Dedifferentiated amniotic fluid mesenchymal stem cell (primary cell): ENCODE data around the gene GPS1.

Experiments
- DNase-seq: peaks from one replicate; pipeline ENCODE4 v3.0.0-alpha.2; 2016; ENCODE audit errors: extremely low spot score

The GPS1 gene

GRCh38 chr17:82090549-82091263, 39.0 kb downstream of the GPS1 start:
- no peak for DNase-seq

DNA sequence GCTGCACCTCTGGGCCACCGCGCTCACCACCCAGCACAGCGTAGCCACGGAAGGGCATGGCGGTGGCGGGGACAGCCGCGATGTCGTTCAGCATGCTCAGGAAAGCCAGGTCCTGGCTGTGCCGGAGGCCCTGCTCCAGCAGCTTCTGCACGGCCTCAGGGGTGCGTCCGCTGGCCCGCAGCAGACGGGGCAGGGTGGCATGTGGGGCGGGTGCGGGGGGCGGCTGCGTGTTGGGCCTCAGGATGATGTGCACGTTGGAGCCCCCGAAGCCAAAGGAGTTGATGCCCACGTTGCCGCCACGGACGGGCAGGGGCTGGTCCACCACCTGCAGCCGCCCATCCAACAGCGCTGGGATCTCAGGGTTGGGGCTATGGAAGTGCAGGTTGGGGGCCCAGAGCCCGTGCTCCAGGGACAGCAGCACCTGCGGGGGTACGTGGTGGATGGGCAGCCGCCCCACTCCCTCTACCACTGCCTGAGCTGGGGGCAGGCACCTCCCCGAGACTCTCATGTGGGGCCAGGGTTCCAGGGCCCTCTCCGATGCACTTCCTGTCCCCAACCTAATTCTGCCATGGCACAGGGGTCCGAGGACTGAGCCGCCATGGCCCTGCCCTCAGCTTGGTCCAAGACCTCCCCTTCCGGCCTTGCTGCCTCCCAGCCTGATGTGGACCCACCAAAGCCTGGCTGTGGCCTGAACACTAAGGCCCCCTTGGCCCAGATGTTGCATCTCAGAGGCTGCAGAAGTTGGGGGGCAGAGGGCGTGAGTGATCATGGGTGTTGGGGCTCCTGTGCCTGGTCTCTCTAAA, 39.8 kb downstream of the GPS1 start:
- no peak for DNase-seq

GRCh38 chr17:82092094-82092586, 40.4 kb downstream of the GPS1 start:
- DNase-seq = no peak

GRCh38 chr17:82092628-82092994, 40.9 kb downstream of the GPS1 start:
- DNase-seq = no peak

- DNase-seq = no peak
These were observed 41.5 kb downstream of the GPS1 start for GRCh38 chr17:82092995-82093751.

GRCh38 chr17:82094931-82095776, 43.5 kb downstream of the GPS1 start:
- no peak for DNase-seq

- DNase-seq = no peak
These were observed 44.3 kb downstream of the GPS1 start for GRCh38 chr17:82095777-82096708.

GRCh38 chr17:82096709-82097183, 45.0 kb downstream of the GPS1 start:
- DNase-seq = no peak

- DNase-seq = peak; percentile 25
These were observed 45.7 kb downstream of the GPS1 start for GRCh38 chr17:82097184-82097918.

- DNase-seq = no peak
These were observed 46.1 kb downstream of the GPS1 start for GRCh38 chr17:82097919-82098168.

GRCh38 chr17:82098169-82098938, 46.7 kb downstream of the GPS1 start, which contains the start of gene FASN:
Gene FASN (minus strand): TSS chr17:82098236. CDS start chr17:82096445, 1,791 bp downstream.
- peak; percentile 90 for DNase-seq

GRCh38 chr17:82098939-82099763, 47.5 kb downstream of the GPS1 start:
- DNase-seq = no peak

- DNase-seq = no peak
These were observed 49.0 kb downstream of the GPS1 start for GRCh38 chr17:82100502-82101298.

DNA sequence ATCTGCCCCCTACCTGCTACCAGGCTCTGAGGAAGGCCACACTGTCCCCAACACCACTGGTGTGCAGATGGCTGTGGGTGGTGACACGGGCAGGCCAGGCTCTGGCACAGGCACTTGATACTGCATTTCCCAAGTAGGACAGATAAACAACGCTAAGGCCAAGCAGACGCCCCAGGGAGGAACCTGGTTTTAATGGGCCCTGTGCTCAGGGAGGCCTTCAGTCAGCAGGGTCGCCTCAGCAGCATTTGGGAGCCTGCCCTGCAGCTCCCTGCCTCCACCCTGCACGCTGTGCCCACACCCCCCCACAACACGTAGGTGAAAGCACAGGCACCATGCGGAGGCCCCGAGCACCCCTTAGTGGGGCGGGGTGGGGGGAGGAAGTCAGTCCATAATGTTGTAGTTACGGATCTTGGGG, 49.6 kb downstream of the GPS1 start:
- DNase-seq = no peak

DNA sequence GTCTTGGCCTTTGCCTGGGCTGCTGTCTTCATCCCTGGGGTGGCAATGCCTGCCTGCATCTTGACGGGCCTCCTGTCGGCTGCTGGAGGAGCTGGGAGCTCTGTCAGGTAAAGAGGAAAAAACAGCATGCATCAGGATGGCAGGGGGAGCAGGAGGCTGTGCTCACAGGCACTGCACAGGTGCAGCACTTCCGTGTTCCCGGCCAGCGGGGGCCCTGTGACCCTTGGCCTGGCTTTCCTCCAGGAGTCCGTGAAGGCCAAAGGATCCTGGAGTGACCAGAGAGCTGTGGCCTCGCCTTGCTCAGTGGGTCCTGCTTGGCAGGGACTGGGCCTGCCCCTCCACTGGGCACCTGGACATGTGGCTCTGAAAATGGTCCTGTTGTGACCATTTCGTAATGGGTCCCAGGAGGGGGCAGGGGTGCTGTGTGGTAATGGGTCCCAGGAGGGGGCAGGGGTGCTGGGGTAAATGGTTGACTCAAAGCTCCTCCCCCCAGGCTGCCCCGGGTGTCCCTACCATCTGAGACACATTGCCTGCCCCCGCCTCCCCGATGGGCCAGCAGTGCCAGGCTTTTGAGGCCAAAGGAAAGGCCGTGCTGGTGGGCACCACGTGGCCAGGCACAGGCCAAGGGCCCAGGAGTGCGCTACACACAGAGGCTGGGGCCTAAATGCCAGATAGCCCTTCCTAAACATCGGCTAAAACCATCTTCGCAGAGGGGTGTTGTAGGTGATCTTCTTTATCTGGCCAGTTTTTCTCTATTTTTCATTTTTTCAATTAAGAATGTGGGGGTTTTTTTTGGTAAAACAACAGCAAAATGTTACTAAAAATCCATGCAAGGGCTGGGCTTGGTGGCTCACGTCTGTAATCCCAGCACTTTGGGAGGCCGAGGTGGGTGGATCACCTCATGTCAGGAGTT, 50.3 kb downstream of the GPS1 start:
- DNase-seq = no peak
